HUES6 (cell line): Measurements from ENCODE around the gene LHX3.

Source experiments
- H3K27ac ChIP-seq: 2 replicates; pipeline ENCODE4 v1.7.0; 2013; ENCODE audit warnings: low read depth, mild to moderate bottlenecking, low read length, inconsistent platforms
- H3K27me3 ChIP-seq: 2 replicates; pipeline ENCODE4 v1.6.1; 2013; ENCODE audit warnings: low read length; ENCODE audit not compliant: control insufficient read depth, insufficient read depth
- H3K36me3 ChIP-seq: 2 replicates; pipeline ENCODE4 v1.6.1; 2013; ENCODE audit warnings: low read length; ENCODE audit not compliant: control insufficient read depth, insufficient read depth
- H3K4me1 ChIP-seq: 2 replicates; pipeline ENCODE4 v1.6.1; 2013; ENCODE audit warnings: low read length; ENCODE audit not compliant: control insufficient read depth, insufficient read depth
- H3K4me3 ChIP-seq: 2 replicates; pipeline ENCODE4 v1.5.1; 2013; ENCODE audit warnings: low read depth, low read length
- H3K9ac ChIP-seq: one replicate; pipeline ENCODE4 v1.6.1; 2013; ENCODE audit warnings: mild to moderate bottlenecking, low read length
- H3K9me3 ChIP-seq: 2 replicates; pipeline ENCODE4 v1.6.1; 2013; ENCODE audit warnings: low read depth, low read length; ENCODE audit not compliant: control insufficient read depth, insufficient read depth

Gene LHX3

GRCh38 chr9:136223871-136224640 is 19.1 kb upstream of the LHX3 start:
- no peaks in the 10 kb centered on the region for H3K27me3 ChIP-seq
- H3K36me3 ChIP-seq = peaks cover 32% of the 10 kb centered on the region
- no peak overlapping the region for H3K4me3 ChIP-seq
- no peak overlapping the region for H3K27ac ChIP-seq
- no peaks in the 10 kb centered on the region for H3K4me1 ChIP-seq
- H3K9me3 ChIP-seq = no peaks in the 10 kb centered on the region
- H3K9ac ChIP-seq = no peak overlapping the region

DNA sequence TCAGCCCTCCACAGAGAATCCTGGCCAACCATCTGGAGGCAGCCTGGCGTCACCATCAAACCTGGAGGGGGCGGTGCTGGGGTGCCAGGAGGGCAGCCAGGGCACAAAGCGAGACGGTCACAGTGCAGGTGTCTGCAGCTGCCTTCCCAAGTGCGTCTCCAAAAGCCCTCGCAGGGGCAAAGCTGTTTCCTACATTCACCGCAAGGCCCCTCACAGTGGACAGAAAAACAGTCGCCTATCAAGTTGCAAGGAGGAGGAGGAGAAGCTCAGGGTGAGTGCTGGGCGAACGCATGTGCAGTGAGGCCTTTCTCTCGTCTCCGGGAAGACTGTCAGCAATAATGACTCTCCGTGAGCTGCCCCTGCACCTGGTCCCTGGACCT is 18.0 kb upstream of the LHX3 start:
- H3K27ac ChIP-seq = no peak overlapping the region
- H3K9me3 ChIP-seq = no peaks in the 10 kb centered on the region
- H3K4me1 ChIP-seq = no peaks in the 10 kb centered on the region
- H3K36me3 ChIP-seq = peaks cover 41% of the 10 kb centered on the region
- H3K4me3 ChIP-seq = no peak overlapping the region
- no peaks in the 10 kb centered on the region for H3K27me3 ChIP-seq
- no peak overlapping the region for H3K9ac ChIP-seq

GRCh38 chr9:136222166-136222905 is 17.4 kb upstream of the LHX3 start:
- H3K4me3 ChIP-seq = no peak overlapping the region

DNA sequence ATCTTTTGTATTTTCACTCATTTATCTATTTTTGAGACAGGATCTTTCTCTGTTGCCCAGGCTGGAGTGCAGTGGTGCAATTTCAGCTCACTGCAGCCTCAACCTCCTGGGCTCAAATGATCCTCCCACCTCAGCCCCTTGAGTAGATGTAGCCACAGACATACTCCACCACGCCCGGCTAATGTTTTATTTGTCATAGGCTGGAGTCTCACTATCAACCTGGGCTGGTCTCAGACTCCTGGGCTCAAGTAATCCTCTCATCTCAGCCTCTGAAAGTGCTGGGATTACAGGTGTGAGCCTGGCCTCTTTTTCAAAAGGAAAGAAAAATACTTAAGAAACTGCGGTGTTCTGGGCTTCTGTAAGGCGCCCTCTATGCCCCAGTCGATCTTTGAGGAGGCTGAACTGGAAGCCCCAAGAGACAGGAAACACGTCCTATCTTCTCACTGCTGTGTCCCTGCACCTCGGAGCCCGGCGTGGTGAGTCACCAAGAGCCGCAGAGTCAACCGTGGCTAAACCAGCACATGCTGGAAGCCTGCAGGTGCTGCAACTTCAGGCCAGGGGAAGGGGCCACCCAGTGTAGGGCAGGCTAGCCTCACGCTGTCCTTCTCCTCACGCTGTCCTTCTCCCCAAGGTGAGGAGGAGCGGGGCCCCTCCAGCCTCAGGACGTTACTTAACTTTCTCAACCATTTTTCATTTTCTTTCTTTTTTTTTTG is 15.2 kb upstream of the LHX3 start:
- H3K9ac ChIP-seq = no peak overlapping the region
- peaks cover 48% of the 10 kb centered on the region for H3K36me3 ChIP-seq
- H3K4me3 ChIP-seq = no peak overlapping the region
- peaks cover 6% of the 10 kb centered on the region; the same call in 1 of the 2 replicates for H3K4me1 ChIP-seq
- H3K27ac ChIP-seq = no peak overlapping the region
- H3K9me3 ChIP-seq = no peaks in the 10 kb centered on the region
- no peaks in the 10 kb centered on the region for H3K27me3 ChIP-seq

More at GRCh38 chr9:136222166-136222905, 17.4 kb upstream of the LHX3 start:
- Histone ChIP-seq H3K36me3 (peaks cover 41% of the 10 kb centered on the region), H3K9ac (no peak overlapping the region), H3K27me3 (no peaks in the 10 kb centered on the region), H3K27ac (no peak overlapping the region), H3K9me3 (no peaks in the 10 kb centered on the region), H3K4me1 (no peaks in the 10 kb centered on the region)

GRCh38 chr9:136219276-136219675 is 14.3 kb upstream of the LHX3 start:
- H3K27ac ChIP-seq = no peak overlapping the region
- no peak overlapping the region for H3K9ac ChIP-seq
- H3K27me3 ChIP-seq = no peaks in the 10 kb centered on the region
- peaks cover 56% of the 10 kb centered on the region for H3K36me3 ChIP-seq
- peaks cover 6% of the 10 kb centered on the region; the same call in 1 of the 2 replicates for H3K4me1 ChIP-seq
- peaks cover 1% of the 10 kb centered on the region; the same call in 1 of the 2 replicates for H3K9me3 ChIP-seq
- H3K4me3 ChIP-seq = no peak overlapping the region

- Histone ChIP-seq H3K4me3 (no peak overlapping the region), H3K4me1 (peaks cover 6% of the 10 kb centered on the region; the same call in 1 of the 2 replicates), H3K27me3 (no peaks in the 10 kb centered on the region), H3K27ac (no peak overlapping the region), H3K9ac (no peak overlapping the region), H3K9me3 (peaks cover 3% of the 10 kb centered on the region; the same call in 1 of the 2 replicates), H3K36me3 (peaks cover 56% of the 10 kb centered on the region)
Observed at GRCh38 chr9:136218673-136219072, 13.7 kb upstream of the LHX3 start.

GRCh38 chr9:136218271-136218670 is 13.3 kb upstream of the LHX3 start:
- Histone ChIP-seq H3K9me3 (peaks cover 3% of the 10 kb centered on the region; the same call in 1 of the 2 replicates), H3K36me3 (peaks cover 57% of the 10 kb centered on the region), H3K9ac (no peak overlapping the region), H3K27ac (no peak overlapping the region), H3K4me3 (no peak overlapping the region), H3K4me1 (peaks cover 6% of the 10 kb centered on the region; the same call in 1 of the 2 replicates), H3K27me3 (no peaks in the 10 kb centered on the region)

DNA sequence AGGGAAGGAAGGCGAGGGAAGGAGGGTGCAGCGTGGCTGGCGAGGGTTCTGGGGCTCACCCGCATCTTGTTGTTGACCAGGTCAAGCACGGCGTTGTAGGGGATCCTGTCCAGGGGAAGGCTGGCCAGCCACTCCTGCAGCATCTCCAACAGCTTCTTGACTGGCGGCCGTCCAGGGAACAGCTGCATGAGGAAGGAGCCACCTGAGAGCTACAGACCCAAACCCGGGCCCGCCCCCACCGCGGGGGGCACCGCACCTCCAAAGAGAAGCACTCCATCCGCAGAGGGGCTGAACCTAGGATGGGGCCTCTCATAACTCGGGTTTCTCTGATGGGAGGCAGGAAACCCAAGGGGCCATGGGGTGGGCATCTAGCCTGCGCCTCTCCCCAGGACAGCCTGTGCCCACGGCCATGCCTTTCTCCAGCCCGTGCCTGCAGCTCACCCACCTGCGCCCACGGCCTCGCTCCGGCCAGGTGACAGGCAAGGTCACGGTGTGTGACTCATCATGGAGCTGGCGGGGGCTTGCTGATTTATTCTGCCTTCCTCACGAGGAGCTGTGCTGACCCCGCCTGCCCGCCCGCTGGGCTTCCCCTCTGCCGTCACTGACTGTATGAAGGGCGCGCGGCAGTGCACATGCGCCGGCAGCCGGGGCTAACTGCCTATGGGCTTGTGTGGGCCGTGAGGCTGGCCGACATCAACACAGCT is 11.8 kb upstream of the LHX3 start:
- H3K4me3 ChIP-seq = no peak overlapping the region; the same call in 1 of the 2 replicates
- peaks cover 6% of the 10 kb centered on the region; the same call in 1 of the 2 replicates for H3K4me1 ChIP-seq
- no peak overlapping the region for H3K27ac ChIP-seq
- H3K9ac ChIP-seq = no peak overlapping the region
- H3K9me3 ChIP-seq = peaks cover 3% of the 10 kb centered on the region; the same call in 1 of the 2 replicates
- H3K36me3 ChIP-seq = peaks cover 48% of the 10 kb centered on the region
- no peaks in the 10 kb centered on the region for H3K27me3 ChIP-seq

- no peak overlapping the region for H3K9ac ChIP-seq
- peaks cover 50% of the 10 kb centered on the region for H3K36me3 ChIP-seq
- H3K9me3 ChIP-seq = peaks cover 3% of the 10 kb centered on the region; the same call in 1 of the 2 replicates
Observed at GRCh38 chr9:136213733-136214132, 8.8 kb upstream of the LHX3 start.

GRCh38 chr9:136212345-136212950 is 7.5 kb upstream of the LHX3 start:
- peaks cover 47% of the 10 kb centered on the region for H3K36me3 ChIP-seq
- no peak overlapping the region for H3K9ac ChIP-seq
- no peak overlapping the region for H3K4me3 ChIP-seq
- peaks cover 6% of the 10 kb centered on the region; the same call in 1 of the 2 replicates for H3K4me1 ChIP-seq
- H3K9me3 ChIP-seq = peaks cover 3% of the 10 kb centered on the region; the same call in 1 of the 2 replicates
- no peak overlapping the region for H3K27ac ChIP-seq
- no peaks in the 10 kb centered on the region; the same call in 1 of the 2 replicates for H3K27me3 ChIP-seq

More at GRCh38 chr9:136213733-136214132, 8.8 kb upstream of the LHX3 start:
- H3K27me3 ChIP-seq = no peaks in the 10 kb centered on the region
- H3K4me1 ChIP-seq = peaks cover 6% of the 10 kb centered on the region; the same call in 1 of the 2 replicates
- H3K27ac ChIP-seq = no peak overlapping the region
- H3K4me3 ChIP-seq = no peak overlapping the region
